Tibial artery (tissue), 4 donors: ENCODE results near the gene GDAP2.
"Not testable (repeated sequence)": the region's sequence is repeated elsewhere in the genome, so short reads cannot be mapped to it uniquely, and the experiment has no call there.

Source experiments
- DNase-seq, 2 donors: peaks; one replicate each; pipeline ENCODE4 v3.0.0-alpha.2; 2019
- H3K27ac ChIP-seq, 2 donors: fragments of 200-600 bp; sonication (generic) in 1 of 2; 1 replicate in 1 of 2; 2 replicates in 1 of 2; pipeline ENCODE4 v1.5.1; 2018 to 2019; ENCODE audit warnings: mild to moderate bottlenecking in 1 of 2
- H3K27me3 ChIP-seq, 2 donors: fragments of 200-600 bp; sonication (generic) in 1 of 2; one replicate each; pipeline versions ENCODE4 v1.5.1 to v1.6.0; 2016 to 2019
- H3K36me3 ChIP-seq, 3 donors: fragments of 200-600 bp; sonication (generic) in 2 of 3; one replicate each; pipeline ENCODE4 v1.5.1; 2016 to 2019; ENCODE audit warnings: mild to moderate bottlenecking in 2 of 3
- H3K4me1 ChIP-seq, 4 donors: fragments of 200-600 bp; sonication (generic) in 2 of 4; 1 replicate in 3 of 4; 2 replicates in 1 of 4; pipeline ENCODE4 v1.5.1; 2016 to 2019
- H3K4me3 ChIP-seq, 2 donors: fragments of 200-600 bp; sonication (generic) in 1 of 2; 1 replicate in 1 of 2; 2 replicates in 1 of 2; pipeline ENCODE4 v1.5.1; 2018 to 2019; ENCODE audit warnings: mild to moderate bottlenecking in 2 of 2
- H3K9me3 ChIP-seq, 3 donors: fragments of 200-600 bp; sonication (generic) in 1 of 3; one replicate each; pipeline ENCODE4 v1.5.1; 2016 to 2019
- intact Hi-C: fragments of 100-400 bp; cut with DNase I; formaldehyde crosslinking; loops from one replicate; pipeline ENCODE4 v1.15.0; 2023; ENCODE audit warnings: low total_unique reads
- TF ChIP-seq, protein P1 (sequence below), 2 experiments: fragments of 200-600 bp in 1 of 2; fragments of 450-650 bp in 1 of 2; IDR thresholded peaks; one replicate each; pipeline ENCODE4 v1.5.1; 2017 to 2019; ENCODE audit warnings: antibody characterized with exemption in 2 of 2, mild to moderate bottlenecking in 1 of 2, moderate library complexity in 1 of 2

The GDAP2 gene

DNA sequence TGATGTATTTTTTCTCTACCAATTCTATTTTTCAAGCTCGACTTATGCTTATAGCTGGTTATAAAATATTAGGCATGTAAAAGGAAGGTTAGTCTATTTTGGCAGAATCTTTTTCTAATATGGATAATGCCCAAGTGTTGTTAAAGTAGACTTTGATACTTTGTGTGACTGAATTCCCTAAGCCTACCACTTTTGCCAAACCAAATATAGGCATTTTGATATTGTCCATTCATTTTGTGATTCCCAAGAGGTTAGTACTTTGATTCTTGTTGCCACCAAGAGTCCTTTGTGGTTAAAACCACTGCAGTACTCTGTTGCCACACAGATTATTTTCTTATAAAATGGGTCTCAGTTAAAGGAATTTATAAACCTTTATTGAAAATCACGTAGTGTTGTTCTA is 4.3 kb upstream of the GDAP2 start:
- no peak for DNase-seq
- H3K4me1 ChIP-seq = peaks cover 0 to 17% (median 15%) of the 10 kb centered on the region in 4 donors
- H3K9me3 ChIP-seq = no peaks in the 10 kb centered on the region
- H3K27me3 ChIP-seq = no peaks in the 10 kb centered on the region
- H3K36me3 ChIP-seq = peaks cover 19 to 36% (median 29%) of the 10 kb centered on the region in 3 donors
- TF ChIP-seq, protein P1, sequence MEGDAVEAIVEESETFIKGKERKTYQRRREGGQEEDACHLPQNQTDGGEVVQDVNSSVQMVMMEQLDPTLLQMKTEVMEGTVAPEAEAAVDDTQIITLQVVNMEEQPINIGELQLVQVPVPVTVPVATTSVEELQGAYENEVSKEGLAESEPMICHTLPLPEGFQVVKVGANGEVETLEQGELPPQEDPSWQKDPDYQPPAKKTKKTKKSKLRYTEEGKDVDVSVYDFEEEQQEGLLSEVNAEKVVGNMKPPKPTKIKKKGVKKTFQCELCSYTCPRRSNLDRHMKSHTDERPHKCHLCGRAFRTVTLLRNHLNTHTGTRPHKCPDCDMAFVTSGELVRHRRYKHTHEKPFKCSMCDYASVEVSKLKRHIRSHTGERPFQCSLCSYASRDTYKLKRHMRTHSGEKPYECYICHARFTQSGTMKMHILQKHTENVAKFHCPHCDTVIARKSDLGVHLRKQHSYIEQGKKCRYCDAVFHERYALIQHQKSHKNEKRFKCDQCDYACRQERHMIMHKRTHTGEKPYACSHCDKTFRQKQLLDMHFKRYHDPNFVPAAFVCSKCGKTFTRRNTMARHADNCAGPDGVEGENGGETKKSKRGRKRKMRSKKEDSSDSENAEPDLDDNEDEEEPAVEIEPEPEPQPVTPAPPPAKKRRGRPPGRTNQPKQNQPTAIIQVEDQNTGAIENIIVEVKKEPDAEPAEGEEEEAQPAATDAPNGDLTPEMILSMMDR (IDR thresholded peaks at IDR 0.05) = no peak
- intact Hi-C loops = no loop called here
- H3K27ac ChIP-seq = no peak overlapping the region
- H3K4me3 ChIP-seq = no peak overlapping the region

DNA sequence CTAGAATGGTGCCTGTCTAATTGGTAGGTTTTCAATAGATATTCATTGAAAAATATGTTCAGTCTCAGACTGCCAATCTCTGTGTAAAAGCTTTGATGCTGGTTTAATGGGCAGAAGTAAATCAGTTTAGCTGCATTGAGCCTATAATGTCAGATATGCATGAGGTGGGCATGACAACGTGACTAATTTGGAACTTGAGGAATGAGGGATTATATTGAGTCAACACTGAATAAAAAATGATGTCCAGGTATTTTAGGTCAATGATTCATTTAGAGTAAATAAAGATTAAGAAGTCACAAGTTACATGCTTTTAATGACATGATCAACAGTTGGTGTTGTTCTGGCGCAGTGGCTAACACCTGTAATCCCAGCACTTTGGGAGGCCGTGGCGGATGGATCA is 3.2 kb upstream of the GDAP2 start:
- intact Hi-C loops = no loop called here
- Histone ChIP-seq H3K4me1 (peaks cover 0 to 29% (median 26%) of the 10 kb centered on the region in 4 donors), H3K4me3 (no peak overlapping the region), H3K9me3 (no peaks in the 10 kb centered on the region), H3K27me3 (no peaks in the 10 kb centered on the region), H3K36me3 (peaks cover 8 to 24% (median 19%) of the 10 kb centered on the region in 3 donors), H3K27ac (no peak overlapping the region)
- TF ChIP-seq, protein P1 (IDR thresholded peaks at IDR 0.05) = no peak
- no peak for DNase-seq

DNA sequence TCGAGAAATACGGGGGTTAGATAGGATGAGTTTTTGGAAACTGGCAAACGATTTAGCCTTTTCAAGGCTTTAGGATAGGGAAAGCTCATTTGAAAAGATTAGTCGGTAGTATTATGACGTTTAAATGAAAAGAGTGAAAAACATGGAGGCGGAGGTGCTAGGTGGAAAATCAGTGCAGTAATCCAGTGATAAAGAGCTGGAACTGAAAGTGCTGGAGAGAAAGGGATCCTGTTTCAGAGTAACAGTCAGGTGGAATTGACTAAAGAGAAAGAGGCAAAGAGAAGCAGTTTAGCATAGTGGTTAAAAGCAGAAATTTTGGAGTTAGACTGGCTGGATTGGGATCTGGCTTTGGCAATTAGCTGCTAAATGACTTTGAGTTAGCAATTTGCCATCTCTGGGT is 1.1 kb upstream of the GDAP2 start:
- no peak for DNase-seq
- Histone ChIP-seq H3K27ac (no peak overlapping the region), H3K4me1 (peaks cover 0 to 34% (median 32%) of the 10 kb centered on the region in 4 donors), H3K27me3 (no peaks in the 10 kb centered on the region), H3K36me3 (peaks cover 0 to 10% (median 6%) of the 10 kb centered on the region in 3 donors), H3K9me3 (no peaks in the 10 kb centered on the region), H3K4me3 (peak overlapping the region; percentile 98)
- TF ChIP-seq, protein P1 (IDR thresholded peaks at IDR 0.05) = no peak
- intact Hi-C loops = no loop called here

DNA sequence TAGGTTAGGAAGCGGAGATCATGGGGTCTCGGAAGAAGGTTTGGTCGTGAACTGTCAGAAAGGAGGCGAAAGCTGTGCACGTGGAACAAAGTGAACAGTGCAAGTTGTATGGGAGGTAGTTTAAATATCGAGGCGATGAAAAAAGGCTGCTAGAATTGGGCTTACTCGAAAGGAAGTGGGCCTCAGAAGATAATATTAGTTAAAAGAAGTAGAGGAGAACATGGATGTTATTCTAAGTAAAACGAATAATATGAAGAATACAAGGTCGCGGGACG is 689 bp upstream of the GDAP2 start:
- intact Hi-C loops = no loop called here
- Histone ChIP-seq H3K27ac (peak overlapping the region; percentile 89 to 96), H3K36me3 (peaks cover 0 to 10% (median 6%) of the 10 kb centered on the region in 3 donors), H3K27me3 (no peaks in the 10 kb centered on the region), H3K4me3 (peak overlapping the region; percentile 98), H3K9me3 (no peaks in the 10 kb centered on the region), H3K4me1 (peaks cover 0 to 34% (median 32%) of the 10 kb centered on the region in 4 donors)
- TF ChIP-seq, protein P1 (IDR thresholded peaks at IDR 0.05) = no peak
- no peak for DNase-seq

DNA sequence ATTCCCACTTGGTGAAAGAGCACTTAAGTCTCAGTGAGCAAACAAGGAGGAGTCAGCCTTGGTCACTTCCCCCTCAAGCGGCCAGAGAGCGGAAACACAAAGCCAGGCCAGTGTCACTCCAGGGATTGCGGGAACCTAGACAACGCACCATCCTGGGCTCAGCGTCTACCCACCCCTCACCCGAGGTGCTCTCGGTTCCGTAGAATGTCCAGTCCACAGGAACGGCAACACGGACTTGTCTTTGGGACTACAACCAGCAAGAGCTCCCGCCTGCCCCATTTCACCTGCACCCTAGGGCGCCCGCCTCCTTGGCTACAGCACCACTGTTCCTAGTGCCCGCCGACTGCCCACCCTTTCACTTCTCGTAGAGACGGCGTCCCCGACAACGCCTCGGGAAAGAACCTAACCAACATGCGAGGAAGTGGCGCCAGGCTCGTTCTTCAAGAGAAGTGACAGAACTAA is 509 bp downstream of the GDAP2 start:
- TF ChIP-seq, protein P1 (IDR thresholded peaks at IDR 0.05) = no peak
- Histone ChIP-seq H3K4me3 (peak overlapping the region; percentile 98), H3K9me3 (no peaks in the 10 kb centered on the region), H3K27me3 (no peaks in the 10 kb centered on the region), H3K4me1 (peaks cover 0 to 34% (median 32%) of the 10 kb centered on the region in 4 donors), H3K36me3 (no peaks in the 10 kb centered on the region), H3K27ac (peak overlapping the region; percentile 89 to 96)
- intact Hi-C loops = loop anchor here (10.0 kb wide), 1 partner anchor 564 kb away; the partner anchor contains the start of gene MAN1A2
- peak; percentile 57 to 74 for DNase-seq

DNA sequence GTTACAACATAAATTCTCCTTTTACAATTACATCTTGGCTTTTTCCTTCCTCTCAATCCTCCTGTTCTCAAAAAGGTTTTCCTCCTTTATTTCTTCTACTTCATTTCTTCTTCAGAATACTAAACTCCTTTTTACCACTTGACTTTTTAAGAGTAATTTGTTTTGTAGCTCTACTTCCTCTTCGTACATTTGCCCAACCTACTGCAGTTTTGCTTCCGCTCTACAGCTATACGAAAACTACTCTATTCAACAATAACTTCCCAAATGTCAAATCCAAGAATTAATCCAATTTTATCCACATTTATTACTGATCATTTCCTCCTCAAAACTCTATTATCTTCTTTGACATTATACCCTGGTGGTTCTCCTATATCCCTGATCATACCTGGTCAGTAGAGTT is 3.4 kb downstream of the GDAP2 start:
- no peaks in the 10 kb centered on the region for H3K27me3 ChIP-seq
- no peak for DNase-seq
- intact Hi-C loops = loop anchor here (10.0 kb wide), 1 partner anchor 561 kb away; the partner anchor contains the start of gene MAN1A2
- TF ChIP-seq, protein P1 (IDR thresholded peaks at IDR 0.05) = no peak
- H3K36me3 ChIP-seq = no peaks in the 10 kb centered on the region
- no peak overlapping the region for H3K4me3 ChIP-seq
- H3K9me3 ChIP-seq = no peaks in the 10 kb centered on the region
- H3K27ac ChIP-seq = no peak overlapping the region
- H3K4me1 ChIP-seq = peaks cover 0 to 28% (median 27%) of the 10 kb centered on the region in 4 donors

DNA sequence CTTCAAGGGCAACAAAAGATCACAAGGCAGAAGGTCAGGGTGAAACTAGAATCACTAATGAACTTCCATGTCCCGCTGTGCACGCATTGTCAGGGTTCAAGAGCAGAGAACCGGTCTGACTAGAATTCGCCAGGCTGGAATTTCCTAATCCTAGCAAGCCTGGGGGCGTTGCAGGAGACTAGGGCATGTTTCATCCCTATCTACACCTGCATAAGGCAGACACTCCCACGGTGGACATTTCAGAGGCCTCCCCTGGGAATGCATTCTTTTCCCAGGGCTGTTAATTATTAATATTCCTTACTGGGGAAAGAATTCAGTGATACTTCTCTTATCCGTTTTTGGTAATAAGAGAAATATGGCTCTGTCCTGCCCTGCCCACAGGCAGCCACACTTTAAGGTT is 6.7 kb downstream of the GDAP2 start:
- intact Hi-C loops = loop anchor here (10.0 kb wide), 1 partner anchor 558 kb away; the partner anchor contains the start of gene MAN1A2
- DNase-seq, H3K4me1 ChIP-seq, H3K27me3 ChIP-seq, H3K4me3 ChIP-seq, H3K27ac ChIP-seq, H3K9me3 ChIP-seq: not testable (repeated sequence)
- H3K36me3 ChIP-seq = peaks cover 17 to 22% (median 20%) of the 10 kb centered on the region in 3 donors
